HEK293T (cell line): ENCODE data around the gene L1CAM.

ENCODE experiments used
- CTCF ChIA-PET: fragments of 350-600 bp; formaldehyde crosslinking; extraction: SDS; loops from one replicate; lab custom pipeline; 2021; ENCODE audit warnings: antibody characterized with exemption, inconsistent platforms; lab: Yijun Ruan, JAX
- POLR2A ChIA-PET: fragments of 350-600 bp; formaldehyde crosslinking; extraction: SDS; loops from one replicate; lab custom pipeline; 2020; ENCODE audit warnings: antibody characterized with exemption, inconsistent platforms; lab: Yijun Ruan, JAX
- DNase-seq: peaks from one replicate; pipeline ENCODE4 v3.0.0; 2012; ENCODE audit warnings: mixed read lengths; ENCODE audit errors: extremely low spot score
- ARNT ChIP-seq: fragments of 450-650 bp; IDR thresholded peaks from 2 replicates; pipeline ENCODE4 v1.6.1; 2017; ENCODE audit warnings: mild to moderate bottlenecking
- BHLHE40 ChIP-seq: fragments of 450-650 bp; IDR thresholded peaks from 2 replicates; pipeline ENCODE4 v1.6.1; 2016; ENCODE audit warnings: mild to moderate bottlenecking, moderate library complexity, borderline replicate concordance
- CTBP1 ChIP-seq: fragments of 450-650 bp; IDR thresholded peaks from 2 replicates; pipeline ENCODE4 v1.6.1; 2016; ENCODE audit warnings: borderline replicate concordance
- ELF4 ChIP-seq: fragments of 450-650 bp; IDR thresholded peaks from 2 replicates; pipeline ENCODE4 v1.6.1; 2017; ENCODE audit warnings: antibody characterized with exemption
- FOXA1 ChIP-seq: fragments of 450-650 bp; IDR thresholded peaks from 2 replicates; pipeline ENCODE4 v1.6.1; 2016; ENCODE audit warnings: mild to moderate bottlenecking
- FOXK2 ChIP-seq: fragments of 450-650 bp; IDR thresholded peaks from 2 replicates; pipeline ENCODE4 v1.6.1; 2016; ENCODE audit warnings: mild to moderate bottlenecking
- FOXM1 ChIP-seq: fragments of 450-650 bp; IDR thresholded peaks from 2 replicates; pipeline ENCODE4 v1.6.1; 2017; ENCODE audit warnings: mild to moderate bottlenecking, borderline replicate concordance
- HDGF ChIP-seq: fragments of 450-650 bp; IDR thresholded peaks from 2 replicates; pipeline ENCODE4 v1.6.1; 2017; ENCODE audit warnings: antibody characterized with exemption, borderline replicate concordance
- L3MBTL2 ChIP-seq: fragments of 450-650 bp; conservative IDR thresholded peaks from 2 replicates; pipeline ENCODE4 v1.6.1; 2016; ENCODE audit warnings: mild to moderate bottlenecking
- LEF1 ChIP-seq: fragments of 450-650 bp; IDR thresholded peaks from 2 replicates; pipeline ENCODE4 v1.6.1; 2017; ENCODE audit warnings: mild to moderate bottlenecking, borderline replicate concordance
- NFRKB ChIP-seq: fragments of 450-650 bp; IDR thresholded peaks from 2 replicates; pipeline ENCODE4 v1.6.1; 2016; ENCODE audit warnings: mild to moderate bottlenecking, moderate library complexity
- PKNOX1 ChIP-seq: fragments of 450-650 bp; IDR thresholded peaks from 2 replicates; pipeline ENCODE4 v1.6.1; 2016
- SP1 ChIP-seq: fragments of 450-650 bp; IDR thresholded peaks from 2 replicates; pipeline ENCODE4 v1.6.1; 2017
- SUZ12 ChIP-seq: fragments of 450-650 bp; IDR thresholded peaks from 2 replicates; pipeline ENCODE4 v1.6.1; 2016; ENCODE audit warnings: mild to moderate bottlenecking
- TARDBP ChIP-seq: fragments of 450-650 bp; IDR thresholded peaks from 2 replicates; pipeline ENCODE4 v1.6.1; 2016
- ZNF384 ChIP-seq: fragments of 450-650 bp; IDR thresholded peaks from 2 replicates; pipeline ENCODE4 v1.6.1; 2016

The L1CAM gene

GRCh38 chrX:153828723-153829548, 57.0 kb downstream of the L1CAM start:
- peak; percentile 33 for DNase-seq
- TF ChIP-seq HDGF, result no peak
- no peak for TF ChIP-seq PKNOX1
- no peak for TF ChIP-seq ZNF384
- ChIA-PET POLR2A (interaction anchor here (1.6 kb wide), 1 partner anchor 57 kb away, joined by 3 read pairs; the partner anchor contains the start of gene L1CAM), CTCF (no interaction called here)

GRCh38 chrX:153828308-153828707, 57.7 kb downstream of the L1CAM start:
- ChIA-PET POLR2A (interaction anchor here (1.6 kb wide), 1 partner anchor 58 kb away, joined by 3 read pairs; the partner anchor contains the start of gene L1CAM), CTCF (no interaction called here)
- DNase-seq, result peak; percentile 6
- no peak for TF ChIP-seq HDGF
- no peak for TF ChIP-seq SUZ12
- TF ChIP-seq PKNOX1, result no peak
- no peak for TF ChIP-seq NFRKB
- no peak for TF ChIP-seq FOXM1
- no peak for TF ChIP-seq BHLHE40

GRCh38 chrX:153827903-153828302, 58.1 kb downstream of the L1CAM start:
- ChIA-PET CTCF (no interaction called here), POLR2A (interaction anchor here (0.9 to 1.6 kb wide), 2 partner anchors 10 to 58 kb away, joined by 3 read pairs; partner anchors contain the start of gene L1CAM)
- TF ChIP-seq SUZ12, result no peak
- no peak for TF ChIP-seq TARDBP
- no peak for TF ChIP-seq HDGF
- TF ChIP-seq BHLHE40, result no peak
- TF ChIP-seq NFRKB, result no peak
- DNase-seq, result peak; percentile 6

- ChIA-PET POLR2A (interaction anchor here (0.9 to 1.6 kb wide), 2 partner anchors 9 to 59 kb away, joined by 3 read pairs; partner anchors contain the start of gene L1CAM), CTCF (no interaction called here)
- TF ChIP-seq FOXA1, result no peak
- TF ChIP-seq L3MBTL2, result no peak
- TF ChIP-seq ELF4, result no peak
- no peak for TF ChIP-seq PKNOX1
- TF ChIP-seq ARNT, result no peak
- TF ChIP-seq FOXK2, result no peak
- TF ChIP-seq BHLHE40, result no peak
- no peak for TF ChIP-seq CTBP1
- TF ChIP-seq NFRKB, result no peak
- no peak for TF ChIP-seq TARDBP
- no peak for TF ChIP-seq LEF1
- no peak for TF ChIP-seq HDGF
- TF ChIP-seq FOXM1, result no peak
- no peak for TF ChIP-seq SP1
- DNase-seq, result no peak
Observed at GRCh38 chrX:153827016-153827415, 59.0 kb downstream of the L1CAM start.

- ChIA-PET POLR2A (no interaction called here), CTCF (no interaction called here)
- TF ChIP-seq PKNOX1, result no peak
- TF ChIP-seq NFRKB, result no peak
- no peak for TF ChIP-seq TARDBP
- no peak for DNase-seq
Observed at GRCh38 chrX:153825042-153825441, 60.9 kb downstream of the L1CAM start.

GRCh38 chrX:153824348-153824747, 61.6 kb downstream of the L1CAM start:
- POLR2A ChIA-PET, result no interaction called here
- no peak for DNase-seq
- CTCF ChIA-PET, result no interaction called here
- no peak for TF ChIP-seq SP1

- no peak for DNase-seq
- TF ChIP-seq LEF1, result no peak
- ChIA-PET CTCF (no interaction called here), POLR2A (no interaction called here)
Observed at GRCh38 chrX:153821066-153821465, 64.9 kb downstream of the L1CAM start.
